HCT116 (cell line): ENCODE results near the gene BOD1. TPM values are rescaled to one million over a fixed set of nuclear protein-coding genes. Genes with fewer than 3 reads are reported as not detected.

Source experiments
- ATAC-seq: fragments of 200-7000 bp; cut with Tn5 transposase; 2 replicates; pipeline ENCODE4 v1.9.1; 2020; ENCODE audit warnings: mild to moderate bottlenecking, moderate library complexity
- BruUV-seq: library from RNA; stranded (reverse); fragments of 400-500 nt; replicated peaks from 2 replicates; lab custom pipeline; 2021; lab: Mats Ljungman, UMichigan
- CTCF ChIA-PET: fragments of 300-600 bp; sonication (Branson Sonifier 250); formaldehyde crosslinking; loops from one replicate; lab custom pipeline; 2021; ENCODE audit warnings: antibody characterized with exemption; lab: Charles Lee
- POLR2A ChIA-PET: fragments of 300-600, 350-600 bp; sonication (Branson Sonifier 250); formaldehyde crosslinking; loops from one replicate; lab custom pipeline; 2021; ENCODE audit warnings: antibody characterized with exemption; lab: Charles Lee
- RAD21 ChIA-PET, 2 experiments: fragments of 300-600 bp; sonication (Branson Sonifier 250); formaldehyde crosslinking; loops; one replicate each; lab custom pipeline; 2023; ENCODE audit warnings: low total read pairs in 2 of 2; ENCODE audit not compliant: uncharacterized antibody in 2 of 2, unreplicated experiment in 2 of 2, low non-redundant PET in 1 of 2; lab: Charles Lee
- DNase-seq: peaks from one replicate; pipeline ENCODE4 v3.0.0-alpha.2; 2010; ENCODE audit warnings: low read depth, low spot score
- H2AFZ ChIP-seq: fragments of 200-600 bp; shearing (Covaris generic), sonication (generic); 2 replicates; pipeline ENCODE4 v1.6.1; 2017; ENCODE audit warnings: low read depth, mixed run types, mixed read lengths, antibody characterized with exemption, low read length; ENCODE audit not compliant: poor library complexity, severe bottlenecking
- H3K27ac ChIP-seq: 2 replicates; pipeline ENCODE4 v1.5.1; 2012; ENCODE audit warnings: low read depth, low read length
- H3K27me3 ChIP-seq: fragments of 200-600 bp; sonication (generic); 2 replicates; pipeline ENCODE4 v1.6.1; 2016; ENCODE audit warnings: mixed run types, low read length, mixed read lengths; ENCODE audit not compliant: insufficient read depth
- H3K36me3 ChIP-seq, 2 experiments: fragments of 200-500 bp in 1 of 2; fragments of 200-600 bp in 1 of 2; sonication (Bioruptor generic) in 1 of 2; sonication (generic) in 1 of 2; 2 replicates each; pipeline versions ENCODE4 v1.5.1 to v1.6.1; 2014 to 2016; ENCODE audit warnings: low read length in 2 of 2, inconsistent platforms in 1 of 2, mixed read lengths in 1 of 2, mixed run types in 1 of 2; ENCODE audit not compliant: insufficient read depth in 2 of 2, control insufficient read depth in 1 of 2
- H3K4me1 ChIP-seq, 2 experiments: fragments of 200-600 bp in 1 of 2; sonication (generic) in 1 of 2; 2 replicates each; pipeline versions ENCODE4 v1.5.1 to v1.6.1; 2012 to 2017; ENCODE audit warnings: low read length in 2 of 2, inconsistent platforms in 1 of 2, mild to moderate bottlenecking in 1 of 2, mixed read lengths in 1 of 2, mixed run types in 1 of 2, moderate library complexity in 1 of 2; ENCODE audit not compliant: insufficient read depth in 2 of 2, control insufficient read depth in 1 of 2
- H3K4me2 ChIP-seq: fragments of 200-600 bp; sonication (generic); 2 replicates; pipeline ENCODE4 v1.6.1; 2017; ENCODE audit warnings: mixed run types, low read length, mixed read lengths
- H3K4me3 ChIP-seq, 2 experiments: fragments of 200-600 bp in 1 of 2; sonication (generic) in 1 of 2; replicated peaks in 1 of 2; 2 replicates each; pipeline ENCODE4 v1.5.1; 2011 to 2016; ENCODE audit warnings: low read length in 2 of 2, control low read depth in 1 of 2, low read depth in 1 of 2, mild to moderate bottlenecking in 1 of 2, mixed read lengths in 1 of 2, mixed run types in 1 of 2
- H3K79me2 ChIP-seq: fragments of 200-600 bp; sonication (generic); 2 replicates; pipeline ENCODE4 v1.6.1; 2017; ENCODE audit warnings: mild to moderate bottlenecking, mixed run types, low read length, moderate library complexity, mixed read lengths; ENCODE audit not compliant: insufficient read depth
- H3K9ac ChIP-seq: fragments of 200-600 bp; sonication (generic); 2 replicates; pipeline ENCODE4 v1.6.1; 2016; ENCODE audit warnings: low read length, mixed read lengths
- H3K9me2 ChIP-seq: fragments of 200-600 bp; sonication (generic), shearing (Covaris generic); 2 replicates; pipeline ENCODE4 v1.6.1; 2017; ENCODE audit warnings: mixed run types, mild to moderate bottlenecking, moderate library complexity; ENCODE audit not compliant: insufficient read depth
- H3K9me3 ChIP-seq, 2 experiments: fragments of 200-500 bp in 1 of 2; fragments of 200-600 bp in 1 of 2; sonication (Bioruptor generic) in 1 of 2; sonication (generic) in 1 of 2; 2 replicates each; pipeline ENCODE4 v1.6.1; 2014 to 2017; ENCODE audit warnings: low read length in 2 of 2, mixed read lengths in 2 of 2, inconsistent platforms in 1 of 2, low read depth in 1 of 2, mild to moderate bottlenecking in 1 of 2, mixed run types in 1 of 2, moderate library complexity in 1 of 2; ENCODE audit not compliant: control insufficient read depth in 1 of 2, insufficient read depth in 1 of 2
- H4K20me1 ChIP-seq: fragments of 200-600 bp; sonication (generic), shearing (Covaris generic); 2 replicates; pipeline ENCODE4 v1.6.1; 2017; ENCODE audit warnings: mixed run types, mild to moderate bottlenecking, moderate library complexity; ENCODE audit not compliant: insufficient read depth
- CBX3 ChIP-seq: IDR thresholded peaks from 2 replicates; pipeline ENCODE4 v1.6.1; 2012; ENCODE audit warnings: low read depth
- ELF1 ChIP-seq: IDR thresholded peaks from 2 replicates; pipeline ENCODE4 v1.6.1; 2012; ENCODE audit warnings: low read depth, borderline replicate concordance
- EZH2 ChIP-seq: fragments of 200-600 bp; sonication (generic); IDR thresholded peaks from 2 replicates; pipeline ENCODE4 v1.6.1; 2017; ENCODE audit warnings: antibody characterized with exemption, mixed run types
- EZH2phosphoT487 ChIP-seq: fragments of 200-600 bp; IDR thresholded peaks from 2 replicates; pipeline ENCODE4 v1.6.1; 2018; ENCODE audit warnings: antibody characterized with exemption, borderline replicate concordance
- FOSL1 ChIP-seq: IDR thresholded peaks from 2 replicates; pipeline ENCODE4 v1.6.1; 2012; ENCODE audit warnings: low read depth
- MAX ChIP-seq: IDR thresholded peaks from 2 replicates; pipeline ENCODE4 v1.6.1; 2012
- POLR2AphosphoS5 ChIP-seq: IDR thresholded peaks from 2 replicates; pipeline ENCODE4 v1.6.1; 2011; ENCODE audit warnings: mild to moderate bottlenecking, low read depth, low read length, moderate library complexity
- REST ChIP-seq: IDR thresholded peaks from 2 replicates; pipeline ENCODE4 v1.6.1; 2012; ENCODE audit warnings: low read depth
- SIN3A ChIP-seq: IDR thresholded peaks from 2 replicates; pipeline ENCODE4 v1.6.1; 2012; ENCODE audit warnings: low read depth
- SP1 ChIP-seq: IDR thresholded peaks from 2 replicates; pipeline ENCODE4 v1.6.1; 2012; ENCODE audit warnings: low read depth
- SRF ChIP-seq: IDR thresholded peaks from 2 replicates; pipeline ENCODE4 v1.6.1; 2012; ENCODE audit warnings: low read depth
- YY1 ChIP-seq: IDR thresholded peaks from 2 replicates; pipeline ENCODE4 v1.6.1; 2011; ENCODE audit warnings: low read length, low read depth, moderate library complexity, mild to moderate bottlenecking; ENCODE audit not compliant: insufficient replicate concordance; ENCODE audit errors: extremely low read depth
- ZBTB33 ChIP-seq: IDR thresholded peaks from 2 replicates; pipeline ENCODE4 v1.6.1; 2011; ENCODE audit warnings: mild to moderate bottlenecking, low read length, moderate library complexity; ENCODE audit not compliant: insufficient replicate concordance; ENCODE audit errors: extremely low read depth
- ZFX ChIP-seq: fragments of 450-650 bp; IDR thresholded peaks from 2 replicates; pipeline ENCODE4 v1.6.1; 2017
- intact Hi-C: fragments of 100-400 bp; cut with micrococcal nuclease; formaldehyde crosslinking; loops from 2 replicates; pipeline ENCODE4 v1.10.0; 2022
- total RNA-seq: library from RNA; stranded (reverse); gene quantifications from one replicate; pipeline ENCODE4 v1.2.1, GENCODE V29; 2021; ENCODE audit not compliant: unreplicated experiment

BOD1 gene
- total RNA-seq, 1 experiment from 2014 or later, result 60.2 TPM

- no TSS peak for BruUV-seq
- TF ChIP-seq ZFX, result no peak
- TF ChIP-seq, all 23 proteins: peak for 0
- H3K27ac ChIP-seq, result no peak overlapping the region
- no peaks in the 10 kb centered on the region for H3K79me2 ChIP-seq
- no peak for DNase-seq
- ChIA-PET RAD21 (no interaction called here), CTCF (interaction anchor here (1.3 to 2.6 kb wide), 2 partner anchors 13 to 285 kb away, joined by 3 to 8 read pairs; no protein-coding TSS in a partner anchor), POLR2A (no interaction called here)
- H4K20me1 ChIP-seq, result no peaks in the 10 kb centered on the region
- no peak overlapping the region for H3K9ac ChIP-seq
- H3K9me2 ChIP-seq, result no peaks in the 10 kb centered on the region
- no peaks in the 10 kb centered on the region for H3K36me3 ChIP-seq
- H3K4me1 ChIP-seq, result no peaks in the 10 kb centered on the region
- no peak for ATAC-seq
- H3K9me3 ChIP-seq, result peaks cover 0 to 5% of the 10 kb centered on the region in 2 experiments; a peak in 2 of 4 replicates
- H3K27me3 ChIP-seq, result no peaks in the 10 kb centered on the region
- intact Hi-C loops, result no loop called here
- no peak overlapping the region for H2AFZ ChIP-seq
- no peak overlapping the region for H3K4me3 ChIP-seq
- no peak overlapping the region for H3K4me2 ChIP-seq
Measured at GRCh38 chr5:173578947-173579615, 37.4 kb downstream of the BOD1 start.

GRCh38 chr5:173577817-173578216, 38.6 kb downstream of the BOD1 start:
- no peaks in the 10 kb centered on the region for H3K79me2 ChIP-seq
- no peaks in the 10 kb centered on the region for H3K36me3 ChIP-seq
- no TSS peak for BruUV-seq
- H3K27ac ChIP-seq, result no peak overlapping the region
- peaks cover 0 to 4% of the 10 kb centered on the region in 2 experiments; a peak in 1 of 4 replicates for H3K4me1 ChIP-seq
- H2AFZ ChIP-seq, result no peak overlapping the region
- POLR2A ChIA-PET, result no interaction called here
- no peaks in the 10 kb centered on the region for H3K9me2 ChIP-seq
- no peak for ATAC-seq
- no peak for DNase-seq
- H3K27me3 ChIP-seq, result no peaks in the 10 kb centered on the region
- intact Hi-C loops, result no loop called here
- H3K9ac ChIP-seq, result no peak overlapping the region
- peaks cover 0 to 5% of the 10 kb centered on the region in 2 experiments; a peak in 2 of 4 replicates for H3K9me3 ChIP-seq
- TF ChIP-seq SRF (no peak), MAX (no peak), REST (no peak), ZBTB33 (no peak), POLR2AphosphoS5 (no peak), FOSL1 (no peak), SP1 (no peak), YY1 (no peak), EZH2 (no peak), SIN3A (no peak), CBX3 (no peak), ELF1 (no peak), EZH2phosphoT487 (no peak)
- TF ChIP-seq, all 23 proteins: peak for 0
- ChIA-PET CTCF (no interaction called here), RAD21 (no interaction called here)
- no peaks in the 10 kb centered on the region for H4K20me1 ChIP-seq
- H3K4me2 ChIP-seq, result no peak overlapping the region
- no peak overlapping the region for H3K4me3 ChIP-seq
